ENCODE measurements around the gene OR52E4.

The OR52E4 gene

GRCh38 chr11:5923427-5923776, 43.0 kb downstream of the OR52E4 start:
- TF ChIP-seq ESRRG (CRISPR knock-in tag; IDR thresholded peaks at IDR 0.05) (no peak), RARB (CRISPR knock-in tag; IDR thresholded peaks at IDR 0.05) (no peak), PATZ1 (CRISPR knock-in tag; IDR thresholded peaks at IDR 0.05; ENCODE audit: borderline replicate concordance) (no peak), CSRNP3 (CRISPR knock-in tag; IDR thresholded peaks at IDR 0.05) (no peak), ZNF70 (CRISPR knock-in tag; IDR thresholded peaks at IDR 0.05) (no peak), CREB5 (CRISPR knock-in tag; IDR thresholded peaks at IDR 0.05; ENCODE audit: low read depth) (no peak), PPARA (CRISPR knock-in tag; IDR thresholded peaks at IDR 0.05; ENCODE audit: borderline replicate concordance) (no peak), TCF4 (CRISPR knock-in tag; IDR thresholded peaks at IDR 0.05; ENCODE audit: borderline replicate concordance) (no peak), TOX (CRISPR knock-in tag; IDR thresholded peaks at IDR 0.05; ENCODE audit: borderline replicate concordance) (no peak), ZNF8 (CRISPR knock-in tag; IDR thresholded peaks at IDR 0.05) (no peak)
- ATAC-seq, result no peak

GRCh38 chr11:5923794-5924193, 43.4 kb downstream of the OR52E4 start:
- no peak for ATAC-seq
- TF ChIP-seq RARB (CRISPR knock-in tag; IDR thresholded peaks at IDR 0.05) (no peak), ISL1 (CRISPR knock-in tag; IDR thresholded peaks at IDR 0.05) (no peak), ZNF565 (CRISPR knock-in tag; conservative IDR thresholded peaks at IDR 0.05; ENCODE audit: low read depth) (no peak), ZC3H10 (CRISPR knock-in tag; IDR thresholded peaks at IDR 0.05) (no peak)

GRCh38 chr11:5928271-5928670, 47.8 kb downstream of the OR52E4 start:
- no peak for TF ChIP-seq RARB (CRISPR knock-in tag; IDR thresholded peaks at IDR 0.05)
- TF ChIP-seq GLIS3 (CRISPR knock-in tag; IDR thresholded peaks at IDR 0.05), result no peak
- no peak for TF ChIP-seq OSR1 (CRISPR knock-in tag; IDR thresholded peaks at IDR 0.05)
- no peak for TF ChIP-seq ZC3H10 (CRISPR knock-in tag; IDR thresholded peaks at IDR 0.05)
- TF ChIP-seq TOX (CRISPR knock-in tag; IDR thresholded peaks at IDR 0.05; ENCODE audit: borderline replicate concordance), result no peak
- TF ChIP-seq PATZ1 (CRISPR knock-in tag; IDR thresholded peaks at IDR 0.05; ENCODE audit: borderline replicate concordance), result no peak
- TF ChIP-seq TSHZ2 (CRISPR knock-in tag; IDR thresholded peaks at IDR 0.05), result no peak
- no peak for TF ChIP-seq POU6F1 (CRISPR knock-in tag; IDR thresholded peaks at IDR 0.05; ENCODE audit: borderline replicate concordance, low read depth)
- no peak for TF ChIP-seq ZNF8 (CRISPR knock-in tag; IDR thresholded peaks at IDR 0.05)
- TF ChIP-seq ZFP30 (CRISPR knock-in tag; IDR thresholded peaks at IDR 0.05), result no peak
- no peak for ATAC-seq

Data from SK-N-SH treated with all-trans-retinoic acid at 6 μM for 48 hours (cell line).